Small intestine (tissue), 7 donors: ENCODE measurements around the gene PDZRN4. TPM values are rescaled to one million over a fixed set of nuclear protein-coding genes. Genes with fewer than 3 reads are reported as not detected.

ENCODE experiments used
- DNase-seq, 2 donors: peaks; one replicate each; pipeline versions ENCODE4 v3.0.0 to v3.0.0-alpha.2; 2013
- FAIRE-seq: peaks from 2 replicates; lab custom pipeline; 2012; peaks lifted over from hg19 to GRCh38; lab: Jason Lieb, UNC
- H3K27ac ChIP-seq, 3 donors: one replicate each; pipeline ENCODE4 v1.5.1; 2013; ENCODE audit warnings: low read length in 2 of 3, mild to moderate bottlenecking in 2 of 3, control low read depth in 1 of 3, inconsistent platforms in 1 of 3, low read depth in 1 of 3, moderate library complexity in 1 of 3
- H3K27me3 ChIP-seq, 3 donors: one replicate each; pipeline ENCODE4 v1.6.1; 2013; ENCODE audit warnings: low read length in 3 of 3, inconsistent platforms in 1 of 3; ENCODE audit not compliant: control insufficient read depth in 3 of 3, insufficient read depth in 3 of 3
- H3K36me3 ChIP-seq, 3 donors: one replicate each; pipeline ENCODE4 v1.6.1; 2013; ENCODE audit warnings: low read length in 3 of 3, inconsistent platforms in 1 of 3, low read depth in 1 of 3, mild to moderate bottlenecking in 1 of 3, moderate library complexity in 1 of 3; ENCODE audit not compliant: control insufficient read depth in 3 of 3, insufficient read depth in 2 of 3
- H3K4me1 ChIP-seq, 3 donors: one replicate each; pipeline ENCODE4 v1.6.1; 2013; ENCODE audit warnings: low read length in 2 of 3, inconsistent platforms in 1 of 3, low read depth in 1 of 3, mild to moderate bottlenecking in 1 of 3, moderate library complexity in 1 of 3; ENCODE audit not compliant: control insufficient read depth in 3 of 3, insufficient read depth in 2 of 3
- H3K4me3 ChIP-seq, 3 donors: one replicate each; pipeline ENCODE4 v1.5.1; 2013; ENCODE audit warnings: low read length in 3 of 3, control low read depth in 1 of 3, inconsistent platforms in 1 of 3, low read depth in 1 of 3, mild to moderate bottlenecking in 1 of 3, moderate library complexity in 1 of 3
- H3K9me3 ChIP-seq, 2 donors: one replicate each; pipeline ENCODE4 v1.6.1; 2013; ENCODE audit warnings: low read depth in 1 of 2, low read length in 1 of 2; ENCODE audit not compliant: control insufficient read depth in 2 of 2, insufficient read depth in 1 of 2
- WGBS, 3 donors: extraction: QIAGEN DNeasy Blood & Tissue Kit; methylation state at CpG; one replicate each; pipeline ENCODE4 v1.1.7; 2013; 5-methylcytosine and 5-hydroxymethylcytosine counted together
- polyA plus RNA-seq, 4 donors: library from polyadenylated mRNA; stranded (reverse) in 3 of 4; unstranded in 1 of 4; fragments of 200-250 nt in 3 of 4; fragments of 120-200 nt in 1 of 4; gene quantifications; one replicate each; pipeline versions ENCODE4 v1.2.1 to v1.2.3, GENCODE V29; 2013
- donor health status: healthy with polysubstance abuse.
- donor health status: control.
- donor health status: control.
- donor health status: Bipolar disorder and iron deficiency.
- donor health status: healthy.

PDZRN4 gene
- polyA plus RNA-seq, 4 donors = 0.27 to 0.88 (median 0.27) TPM; not detected in 1

GRCh38 chr12:41466300-41466699 lies 278.2 kb downstream of the PDZRN4 start:
- Histone ChIP-seq H3K27ac (no peak overlapping the region), H3K36me3 (no peaks in the 10 kb centered on the region), H3K27me3 (no peaks in the 10 kb centered on the region), H3K4me1 (no peaks in the 10 kb centered on the region), H3K9me3 (no peaks in the 10 kb centered on the region), H3K4me3 (no peak overlapping the region)
- no peak for FAIRE-seq
- DNase-seq = no peak
- 29 to 63% (median 46%) methylated on average over 4 of the region's 4 CpGs for WGBS, 3 donors

DNA sequence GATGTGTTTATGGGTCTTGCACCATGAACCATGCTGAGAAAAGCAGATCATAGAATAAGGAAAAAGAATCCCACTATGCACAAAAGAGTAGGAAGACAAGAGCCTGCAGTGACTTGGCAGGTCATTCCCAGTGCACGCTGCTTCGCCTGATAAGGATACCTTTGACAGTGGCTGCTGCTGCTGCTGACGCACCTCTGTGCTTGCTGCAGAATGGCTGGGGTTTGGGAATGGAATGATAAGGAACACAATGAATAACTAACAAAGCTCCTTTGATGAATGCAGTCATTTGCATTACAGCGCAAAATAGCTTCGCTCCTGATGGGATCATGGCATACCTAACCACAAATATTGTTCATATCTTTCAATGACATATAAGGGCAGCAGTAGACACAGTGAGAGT lies 278.7 kb downstream of the PDZRN4 start:
- Histone ChIP-seq H3K4me1 (no peaks in the 10 kb centered on the region), H3K4me3 (no peak overlapping the region), H3K9me3 (no peaks in the 10 kb centered on the region), H3K27me3 (no peaks in the 10 kb centered on the region), H3K27ac (no peak overlapping the region), H3K36me3 (no peaks in the 10 kb centered on the region)
- no peak for FAIRE-seq
- DNase-seq = peak; percentile 5 to 9
- 16 to 61% (median 32%) methylated on average over 5 of the region's 5 CpGs for WGBS, 3 donors

DNA sequence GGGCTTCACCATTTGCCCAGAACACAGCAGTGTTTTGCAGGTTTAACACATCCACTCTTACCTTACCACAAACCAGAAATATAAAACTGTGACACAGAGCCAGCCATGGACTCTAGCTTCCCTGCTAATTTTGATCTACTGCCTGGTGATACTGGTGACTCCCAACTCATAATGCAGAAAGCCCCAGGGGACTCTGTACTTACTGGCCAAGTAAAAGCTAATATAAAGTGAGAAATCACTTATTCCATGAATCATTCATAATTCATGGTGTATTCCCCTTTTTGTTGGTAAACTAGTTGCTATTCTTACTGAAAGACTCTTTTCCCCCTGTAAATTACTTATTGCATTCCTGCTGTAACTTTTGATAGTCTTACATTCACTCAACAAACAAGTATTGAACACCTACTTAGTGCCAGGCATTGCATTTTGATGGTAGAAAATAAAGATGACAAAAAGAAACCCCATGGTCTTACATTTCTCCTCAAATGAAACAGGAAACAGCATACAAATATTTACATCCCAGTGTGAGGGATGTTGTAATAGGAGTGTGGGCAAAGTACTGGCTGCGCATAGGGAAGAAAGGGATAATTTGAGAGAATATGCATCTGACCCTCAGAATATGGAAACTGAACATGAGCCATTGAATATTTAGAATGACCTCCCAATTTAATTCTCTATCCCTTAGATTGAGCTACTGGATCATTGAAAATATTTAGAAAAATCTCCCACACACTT lies 279.6 kb downstream of the PDZRN4 start:
- FAIRE-seq (no peak), DNase-seq (no peak)
- WGBS, 3 donors = 77 to 81% (median 77%) methylated on average over 1 of the region's 1 CpG
- H3K27me3 ChIP-seq = no peaks in the 10 kb centered on the region
- H3K36me3 ChIP-seq = no peaks in the 10 kb centered on the region
- H3K4me3 ChIP-seq = no peak overlapping the region
- no peak overlapping the region for H3K27ac ChIP-seq
- no peaks in the 10 kb centered on the region for H3K9me3 ChIP-seq
- H3K4me1 ChIP-seq = no peaks in the 10 kb centered on the region

DNA sequence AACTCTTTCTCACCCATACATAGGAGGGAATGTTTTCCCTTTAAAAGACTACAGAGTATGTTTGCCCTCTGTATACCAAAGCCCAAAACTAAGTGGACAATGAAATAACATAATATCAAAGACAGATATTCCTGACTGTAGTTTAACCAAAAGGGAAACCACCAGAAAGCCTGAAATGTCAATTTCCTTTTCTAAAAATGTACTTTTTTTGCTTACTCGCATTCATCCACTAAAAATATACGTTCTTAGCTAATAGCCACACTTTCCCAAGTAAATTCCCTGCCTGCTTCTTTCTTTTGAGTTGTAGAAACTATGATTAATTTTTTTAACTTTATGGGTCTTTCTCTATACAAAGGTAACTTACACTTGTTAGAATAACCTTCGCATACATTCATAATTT lies 280.2 kb downstream of the PDZRN4 start:
- Histone ChIP-seq H3K27ac (no peak overlapping the region), H3K4me3 (no peak overlapping the region), H3K36me3 (no peaks in the 10 kb centered on the region), H3K4me1 (no peaks in the 10 kb centered on the region), H3K9me3 (no peaks in the 10 kb centered on the region), H3K27me3 (no peaks in the 10 kb centered on the region)
- WGBS, 3 donors = 78 to 90% (median 79%) methylated on average over 3 of the region's 3 CpGs
- DNase-seq (no peak), FAIRE-seq (no peak)

DNA sequence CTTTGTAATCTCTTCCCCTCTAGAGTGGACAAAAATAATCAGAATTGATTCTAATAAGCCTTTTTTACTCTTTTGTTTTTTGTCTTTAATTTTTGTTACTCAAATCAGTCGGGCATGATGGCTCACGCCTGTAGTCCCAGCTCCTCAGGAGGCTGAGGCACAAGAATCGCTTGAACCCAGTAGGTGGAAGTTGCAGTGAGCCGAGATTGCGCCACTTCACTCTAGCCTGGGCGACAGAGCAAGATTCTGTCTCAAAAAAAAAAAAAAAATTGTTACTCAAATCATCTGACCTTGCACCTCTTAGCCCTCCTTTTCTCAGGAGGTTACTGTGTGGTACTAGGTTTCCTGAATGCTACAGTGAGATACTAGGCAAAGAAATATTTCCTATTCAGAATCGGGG lies 280.6 kb downstream of the PDZRN4 start:
- 70 to 74% (median 70%) methylated on average over 7 of the region's 7 CpGs for WGBS, 3 donors
- Histone ChIP-seq H3K9me3 (no peaks in the 10 kb centered on the region), H3K27ac (no peak overlapping the region), H3K4me1 (no peaks in the 10 kb centered on the region), H3K36me3 (no peaks in the 10 kb centered on the region), H3K27me3 (no peaks in the 10 kb centered on the region), H3K4me3 (no peak overlapping the region)
- DNase-seq (no peak), FAIRE-seq (no peak)

- DNase-seq (peak in 1 of 2 donors; percentile 15), FAIRE-seq (no peak)
- Histone ChIP-seq H3K27ac (no peak overlapping the region), H3K4me1 (no peaks in the 10 kb centered on the region), H3K4me3 (no peak overlapping the region), H3K27me3 (no peaks in the 10 kb centered on the region), H3K36me3 (no peaks in the 10 kb centered on the region), H3K9me3 (no peaks in the 10 kb centered on the region)
- 48 to 80% (median 58%) methylated on average over 1 of the region's 1 CpG for WGBS, 3 donors
Observed at GRCh38 chr12:41473441-41473840, 285.3 kb downstream of the PDZRN4 start.

DNA sequence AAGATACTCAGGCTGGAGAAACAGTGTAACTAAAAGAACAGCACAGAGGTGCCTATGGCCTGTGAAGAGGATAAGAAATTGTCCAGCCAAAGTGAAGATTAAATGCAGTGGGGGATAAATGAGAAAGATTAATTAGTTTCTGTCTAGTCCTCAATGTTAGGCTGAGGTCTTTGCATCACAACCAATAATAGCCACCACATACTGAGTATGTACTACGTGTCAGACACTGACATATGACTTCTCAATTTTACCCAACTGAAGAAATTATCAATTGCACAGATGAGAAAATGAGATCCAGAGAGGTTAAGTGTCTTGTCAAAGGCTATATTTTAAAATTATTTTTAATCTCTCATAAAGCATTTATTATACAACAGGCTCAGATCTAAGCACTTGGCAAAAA lies 285.9 kb downstream of the PDZRN4 start:
- H3K4me1 ChIP-seq = no peaks in the 10 kb centered on the region
- no peak overlapping the region for H3K4me3 ChIP-seq
- no peak overlapping the region for H3K27ac ChIP-seq
- WGBS, 3 donors = 63 to 71% (median 66%) methylated on average over 1 of the region's 1 CpG
- H3K27me3 ChIP-seq = no peaks in the 10 kb centered on the region
- H3K36me3 ChIP-seq = no peaks in the 10 kb centered on the region
- FAIRE-seq (no peak), DNase-seq (no peak)
- no peaks in the 10 kb centered on the region for H3K9me3 ChIP-seq

DNA sequence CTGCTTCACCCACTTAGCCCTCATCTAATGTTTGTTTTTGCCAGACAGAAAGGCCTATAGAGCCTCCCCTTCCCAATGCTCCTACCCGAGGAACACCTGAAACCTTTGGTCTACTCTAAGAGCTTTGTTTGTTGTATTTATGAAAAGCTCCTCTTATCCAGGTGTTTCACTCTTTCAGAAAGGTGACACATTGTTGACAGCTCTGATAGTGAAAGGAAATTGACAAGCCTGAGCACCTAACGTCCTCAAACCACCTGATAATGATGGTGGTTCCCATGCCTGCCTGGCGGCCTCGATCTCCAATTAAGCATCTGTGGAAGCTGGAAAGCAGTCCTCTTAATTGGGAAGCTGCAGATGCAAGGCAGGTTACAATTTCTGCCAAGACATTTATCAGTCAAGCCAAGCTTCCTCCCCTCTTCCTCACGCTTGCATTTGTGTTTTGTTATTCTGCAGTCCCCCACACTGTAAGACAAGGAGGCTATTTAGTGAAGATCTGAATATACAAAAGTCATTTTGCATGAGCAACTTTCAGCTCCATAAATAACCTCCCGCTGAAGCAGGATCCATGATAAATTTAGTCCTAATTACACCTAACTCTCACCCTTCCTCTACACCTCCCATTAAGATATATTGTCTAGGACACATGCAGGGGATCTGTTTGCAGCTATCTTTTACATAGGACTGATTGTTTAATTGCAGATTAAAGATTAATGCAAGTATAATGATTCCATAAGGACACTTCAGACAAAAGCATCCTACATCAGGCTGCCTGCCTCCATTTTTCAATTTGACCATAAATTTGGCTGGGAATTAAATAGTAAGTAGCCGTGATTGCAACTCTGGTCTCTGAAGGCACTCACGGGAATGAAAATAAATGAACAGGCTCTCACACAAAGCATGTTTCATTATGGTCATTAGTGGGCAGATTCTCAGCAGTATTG lies 288.6 kb downstream of the PDZRN4 start:
- DNase-seq (no peak), FAIRE-seq (no peak)
- Histone ChIP-seq H3K9me3 (no peaks in the 10 kb centered on the region), H3K4me3 (no peak overlapping the region), H3K27me3 (no peaks in the 10 kb centered on the region), H3K36me3 (no peaks in the 10 kb centered on the region), H3K4me1 (no peaks in the 10 kb centered on the region), H3K27ac (no peak overlapping the region)
- WGBS, 3 donors = 53 to 67% (median 59%) methylated on average over 8 of the region's 8 CpGs
